Neural progenitor cell (in vitro differentiated cells): ENCODE measurements around the gene CEACAM16. TPM values are rescaled to one million over a fixed set of nuclear protein-coding genes. Genes with fewer than 3 reads are reported as not detected.
A peak's percentile ranks its signal among the peaks of the same experiment; 100 is the strongest.

ENCODE experiments used
- DNase-seq: peaks from one replicate; pipeline ENCODE4 v3.0.0-alpha.2; 2016; ENCODE audit warnings: low spot score
- H2AFZ ChIP-seq: fragments of 200-600 bp; sonication (generic); replicated peaks from 2 replicates; pipeline ENCODE4 v1.6.1; 2016; ENCODE audit warnings: antibody characterized with exemption
- H3F3A ChIP-seq: fragments of 200-600 bp; sonication (generic); 2 replicates; pipeline ENCODE4 v1.6.1; 2016; ENCODE audit warnings: antibody characterized with exemption, low read depth
- H3K27ac ChIP-seq: fragments of 200-600 bp; sonication (generic); 2 replicates; pipeline ENCODE4 v1.5.1; 2016; ENCODE audit warnings: mild to moderate bottlenecking
- H3K27me3 ChIP-seq: fragments of 200-600 bp; sonication (generic); 2 replicates; pipeline ENCODE4 v1.6.1; 2016; ENCODE audit warnings: mild to moderate bottlenecking, moderate library complexity
- H3K36me3 ChIP-seq: fragments of 200-600 bp; sonication (generic); 2 replicates; pipeline ENCODE4 v1.5.1; 2016
- H3K4me1 ChIP-seq: fragments of 200-600 bp; sonication (generic); 2 replicates; pipeline ENCODE4 v1.6.1; 2016; ENCODE audit warnings: mixed run types
- H3K4me2 ChIP-seq: fragments of 200-600 bp; sonication (generic); 2 replicates; pipeline ENCODE4 v1.6.1; 2016
- H3K4me3 ChIP-seq: fragments of 200-600 bp; sonication (generic); 2 replicates; pipeline ENCODE4 v1.5.1; 2016
- H3K79me2 ChIP-seq: fragments of 200-600 bp; sonication (generic); 2 replicates; pipeline ENCODE4 v1.6.1; 2016; ENCODE audit warnings: low read depth
- H3K9ac ChIP-seq: fragments of 200-600 bp; sonication (generic); 2 replicates; pipeline ENCODE4 v1.6.1; 2016
- H3K9me3 ChIP-seq: fragments of 200-600 bp; sonication (generic); 2 replicates; pipeline ENCODE4 v1.5.1; 2016; ENCODE audit warnings: low read depth
- H4K20me1 ChIP-seq: fragments of 200-600 bp; sonication (generic); 2 replicates; pipeline ENCODE4 v1.6.1; 2016; ENCODE audit warnings: low read depth
- H3K27ac Mint-ChIP-seq: 3 replicates; pipeline ENCODE4 v1.8.0; 2021; ENCODE audit warnings: mixed read lengths
- H3K27me3 Mint-ChIP-seq: 2 replicates; pipeline ENCODE4 v1.8.0; 2022; ENCODE audit warnings: low read depth, mild to moderate bottlenecking, inconsistent platforms, moderate library complexity, mixed read lengths; ENCODE audit not compliant: insufficient read depth
- H3K36me3 Mint-ChIP-seq: 3 replicates; pipeline ENCODE4 v1.8.0; 2021; ENCODE audit warnings: mixed read lengths
- H3K4me1 Mint-ChIP-seq: 3 replicates; pipeline ENCODE4 v1.8.0; 2021; ENCODE audit warnings: mixed read lengths
- H3K4me3 Mint-ChIP-seq: 3 replicates; pipeline ENCODE4 v1.8.0; 2021; ENCODE audit warnings: mild to moderate bottlenecking, moderate library complexity, mixed read lengths
- H3K9me3 Mint-ChIP-seq: 3 replicates; pipeline ENCODE4 v1.8.0; 2020; ENCODE audit warnings: mixed read lengths
- CTCF ChIP-seq: fragments of 200-600 bp; sonication (generic); IDR thresholded peaks from 2 replicates; pipeline ENCODE4 v1.5.1; 2017; ENCODE audit warnings: antibody characterized with exemption, mild to moderate bottlenecking
- EZH2 ChIP-seq: fragments of 200-600 bp; sonication (generic); IDR thresholded peaks from 2 replicates; pipeline ENCODE4 v1.6.1; 2017; ENCODE audit warnings: antibody characterized with exemption, mild to moderate bottlenecking, moderate library complexity
- EZH2phosphoT487 ChIP-seq: fragments of 200-600 bp; sonication (generic); IDR thresholded peaks from 2 replicates; pipeline ENCODE4 v1.6.1; 2017; ENCODE audit warnings: antibody characterized with exemption
- total RNA-seq: library from RNA; depleted of rRNA; stranded (reverse); fragments of >200 nt; gene quantifications from 2 replicates; pipeline ENCODE4 v1.2.3, GENCODE V29; 2015; ENCODE audit warnings: low replicate concordance

CEACAM16 gene
- total RNA-seq, 1 donor from 2014 or later, result not detected

- H3K4me1 ChIP-seq, result no peaks in the 10 kb centered on the region
- TF ChIP-seq CTCF (no peak), EZH2phosphoT487 (no peak), EZH2 (no peak)
- no peak overlapping the region for H3K4me3 Mint-ChIP-seq
- no peak overlapping the region for H2AFZ ChIP-seq
- H3K9ac ChIP-seq, result no peak overlapping the region
- no peaks in the 10 kb centered on the region for H3K36me3 Mint-ChIP-seq
- H3K27me3 Mint-ChIP-seq, result peaks cover 6% of the 10 kb centered on the region
- H3K27ac Mint-ChIP-seq, result peak overlapping the region; percentile 2
- peaks cover 2% of the 10 kb centered on the region for H3K9me3 Mint-ChIP-seq
- H3K36me3 ChIP-seq, result no peaks in the 10 kb centered on the region
- no peak for DNase-seq
- H4K20me1 ChIP-seq, result no peaks in the 10 kb centered on the region
- no peaks in the 10 kb centered on the region for H3K27me3 ChIP-seq
- no peaks in the 10 kb centered on the region for H3K4me1 Mint-ChIP-seq
- no peaks in the 10 kb centered on the region for H3F3A ChIP-seq
- no peaks in the 10 kb centered on the region for H3K79me2 ChIP-seq
- no peak overlapping the region for H3K27ac ChIP-seq
- no peaks in the 10 kb centered on the region for H3K9me3 ChIP-seq
- no peak overlapping the region for H3K4me2 ChIP-seq
- H3K4me3 ChIP-seq, result no peak overlapping the region
Measured at GRCh38 chr19:44703336-44704078, 4.6 kb downstream of the CEACAM16 start.

GRCh38 chr19:44704982-44705381 is 6.0 kb downstream of the CEACAM16 start:
- Mint-ChIP-seq H3K27ac (no peak overlapping the region), H3K9me3 (peaks cover 2% of the 10 kb centered on the region)
- no peak for TF ChIP-seq CTCF
- TF ChIP-seq EZH2phosphoT487, result no peak
- no peak for TF ChIP-seq EZH2

GRCh38 chr19:44705502-44706010 is 6.6 kb downstream of the CEACAM16 start:
- no peaks in the 10 kb centered on the region for H3K9me3 ChIP-seq
- DNase-seq, result no peak
- Mint-ChIP-seq H3K4me1 (no peaks in the 10 kb centered on the region), H3K36me3 (no peaks in the 10 kb centered on the region), H3K27me3 (peaks cover 6% of the 10 kb centered on the region), H3K4me3 (no peak overlapping the region), H3K27ac (no peak overlapping the region), H3K9me3 (peaks cover 2% of the 10 kb centered on the region)
- H3K4me3 ChIP-seq, result no peak overlapping the region
- no peaks in the 10 kb centered on the region for H3K4me1 ChIP-seq
- no peaks in the 10 kb centered on the region for H3K79me2 ChIP-seq
- no peak overlapping the region for H3K27ac ChIP-seq
- no peaks in the 10 kb centered on the region for H4K20me1 ChIP-seq
- H3K27me3 ChIP-seq, result no peaks in the 10 kb centered on the region
- H3K9ac ChIP-seq, result no peak overlapping the region
- TF ChIP-seq EZH2 (no peak), CTCF (no peak), EZH2phosphoT487 (no peak)
- H3K36me3 ChIP-seq, result no peaks in the 10 kb centered on the region
- no peak overlapping the region for H3K4me2 ChIP-seq
- H2AFZ ChIP-seq, result no peak overlapping the region
- H3F3A ChIP-seq, result no peaks in the 10 kb centered on the region

More at GRCh38 chr19:44704982-44705381, 6.0 kb downstream of the CEACAM16 start:
- H3K79me2 ChIP-seq, result no peaks in the 10 kb centered on the region
- H3K27ac ChIP-seq, result no peak overlapping the region
- H3K27me3 ChIP-seq, result no peaks in the 10 kb centered on the region
- no peak overlapping the region for H3K4me2 ChIP-seq
- no peaks in the 10 kb centered on the region for H3K4me1 ChIP-seq
- Mint-ChIP-seq H3K4me3 (no peak overlapping the region), H3K4me1 (no peaks in the 10 kb centered on the region), H3K36me3 (no peaks in the 10 kb centered on the region), H3K27me3 (peaks cover 6% of the 10 kb centered on the region)
- no peaks in the 10 kb centered on the region for H4K20me1 ChIP-seq
- H3K9me3 ChIP-seq, result no peaks in the 10 kb centered on the region
- no peaks in the 10 kb centered on the region for H3K36me3 ChIP-seq
- no peak overlapping the region for H2AFZ ChIP-seq
- no peak for DNase-seq
- no peak overlapping the region for H3K9ac ChIP-seq
- no peaks in the 10 kb centered on the region for H3F3A ChIP-seq
- H3K4me3 ChIP-seq, result no peak overlapping the region
